HG03558 (cell line): ENCODE data around the gene COL5A2.
A peak's percentile ranks its signal among the peaks of the same experiment; 100 is the strongest.

Experiments
- ATAC-seq: cut with Tn5 transposase; IDR thresholded peaks from one replicate; pipeline ENCODE4 v1.9.1; 2021; ENCODE audit warnings: moderate number of reproducible peaks; ENCODE audit not compliant: unreplicated experiment; ENCODE audit errors: extremely low read depth

Gene COL5A2

GRCh38 chr2:189060096-189060642 is 119.4 kb downstream of the COL5A2 start:
- ATAC-seq = no peak

- ATAC-seq = no peak
Measured at GRCh38 chr2:189057316-189057715, 122.2 kb downstream of the COL5A2 start.

- ATAC-seq = no peak
Measured at GRCh38 chr2:189056200-189057106, 123.1 kb downstream of the COL5A2 start.

- ATAC-seq = no peak
Measured at GRCh38 chr2:189050165-189050712, 129.3 kb downstream of the COL5A2 start.

- no peak for ATAC-seq
Measured at GRCh38 chr2:189049709-189050164, 129.8 kb downstream of the COL5A2 start.

- no peak for ATAC-seq
Measured at GRCh38 chr2:189048189-189048588, 131.4 kb downstream of the COL5A2 start.

- no peak for ATAC-seq
Measured at GRCh38 chr2:189047171-189047888, 132.2 kb downstream of the COL5A2 start.

- no peak for ATAC-seq
Measured at GRCh38 chr2:189046320-189046719, 133.2 kb downstream of the COL5A2 start.

- no peak for ATAC-seq
Measured at GRCh38 chr2:189045836-189046235, 133.7 kb downstream of the COL5A2 start.

GRCh38 chr2:189037518-189037917 is 142.0 kb downstream of the COL5A2 start:
- no peak for ATAC-seq

- peak; percentile 64 for ATAC-seq
Measured at GRCh38 chr2:189024901-189025618, 154.5 kb downstream of the COL5A2 start.

- ATAC-seq = no peak
Measured at GRCh38 chr2:189022492-189022891, 157.1 kb downstream of the COL5A2 start.

GRCh38 chr2:189022053-189022481 is 157.5 kb downstream of the COL5A2 start:
- no peak for ATAC-seq

- no peak for ATAC-seq
Measured at GRCh38 chr2:189020179-189020578, 159.4 kb downstream of the COL5A2 start.

GRCh38 chr2:189018631-189019030 is 160.9 kb downstream of the COL5A2 start:
- no peak for ATAC-seq

- ATAC-seq = no peak
Measured at GRCh38 chr2:189016311-189016861, 163.2 kb downstream of the COL5A2 start.

- no peak for ATAC-seq
Measured at GRCh38 chr2:189015359-189015758, 164.2 kb downstream of the COL5A2 start.

- no peak for ATAC-seq
Measured at GRCh38 chr2:189014449-189015138, 165.0 kb downstream of the COL5A2 start.
